ENCODE measurements around the gene MOGAT3. TPM values are rescaled to one million over a fixed set of nuclear protein-coding genes. Genes with fewer than 3 reads are reported as not detected.
A peak's percentile ranks its signal among the peaks of the same experiment; 100 is the strongest.

Gene MOGAT3
- total RNA-seq, 1 experiment from 2014 or later, result not detected

GRCh38 chr7:101169838-101170551 is 30.8 kb downstream of the MOGAT3 start:
- no peaks in the 10 kb centered on the region for H3K36me3 ChIP-seq
- peaks cover 43% of the 10 kb centered on the region for H3K4me1 ChIP-seq (replicated peaks)
- no peak overlapping the region for H3K27ac ChIP-seq
- H3K9me3 ChIP-seq (replicated peaks), result no peaks in the 10 kb centered on the region; the same call in 1 of the 2 replicates
- peaks cover 93% of the 10 kb centered on the region for H3K27me3 ChIP-seq (replicated peaks)
- peak; percentile 59 to 75 for DNase-seq (ENCODE audit: low read depth in 1 of 2, low spot score in 2 of 2)
- H3K4me3 ChIP-seq, result no peak overlapping the region

- peaks cover 4% of the 10 kb centered on the region; the same call in 1 of the 2 replicates for H3K9me3 ChIP-seq (replicated peaks)
- no peaks in the 10 kb centered on the region for H3K36me3 ChIP-seq
- peaks cover 93% of the 10 kb centered on the region for H3K27me3 ChIP-seq (replicated peaks)
- no peak overlapping the region for H3K4me3 ChIP-seq
- no peak overlapping the region for H3K27ac ChIP-seq
- DNase-seq (ENCODE audit: low read depth in 1 of 2, low spot score in 2 of 2), result peak in 1 of 2 experiments; percentile 34
- peaks cover 49% of the 10 kb centered on the region for H3K4me1 ChIP-seq (replicated peaks)
Observed at GRCh38 chr7:101169110-101169837, 31.6 kb downstream of the MOGAT3 start.

- Histone ChIP-seq H3K4me3 (no peak overlapping the region), H3K27ac (no peak overlapping the region), H3K27me3 (replicated peaks) (peaks cover 93% of the 10 kb centered on the region), H3K9me3 (replicated peaks) (peaks cover 8% of the 10 kb centered on the region; the same call in 1 of the 2 replicates), H3K4me1 (replicated peaks) (peaks cover 53% of the 10 kb centered on the region), H3K36me3 (no peaks in the 10 kb centered on the region)
- no peak for DNase-seq (ENCODE audit: low read depth in 1 of 2, low spot score in 2 of 2)
Observed at GRCh38 chr7:101168412-101169049, 32.3 kb downstream of the MOGAT3 start.

- H3K27ac ChIP-seq, result no peak overlapping the region
- no peak overlapping the region for H3K4me3 ChIP-seq
- H3K9me3 ChIP-seq (replicated peaks), result peaks cover 8% of the 10 kb centered on the region; the same call in 1 of the 2 replicates
- no peak for DNase-seq (ENCODE audit: low read depth in 1 of 2, low spot score in 2 of 2)
- no peaks in the 10 kb centered on the region for H3K36me3 ChIP-seq
- H3K4me1 ChIP-seq (replicated peaks), result peaks cover 52% of the 10 kb centered on the region
- H3K27me3 ChIP-seq (replicated peaks), result peaks cover 91% of the 10 kb centered on the region
Observed at GRCh38 chr7:101167645-101168411, 33.0 kb downstream of the MOGAT3 start.

- Histone ChIP-seq H3K4me3 (no peak overlapping the region), H3K27me3 (replicated peaks) (peaks cover 90% of the 10 kb centered on the region), H3K36me3 (no peaks in the 10 kb centered on the region), H3K27ac (no peak overlapping the region), H3K4me1 (replicated peaks) (peaks cover 48% of the 10 kb centered on the region), H3K9me3 (replicated peaks) (peaks cover 8% of the 10 kb centered on the region; the same call in 1 of the 2 replicates)
- DNase-seq (ENCODE audit: low read depth in 1 of 2, low spot score in 2 of 2), result no peak
Observed at GRCh38 chr7:101166909-101167644, 33.8 kb downstream of the MOGAT3 start.

- peaks cover 47% of the 10 kb centered on the region for H3K4me1 ChIP-seq (replicated peaks)
- no peak for DNase-seq (ENCODE audit: low read depth in 1 of 2, low spot score in 2 of 2)
- H3K4me3 ChIP-seq, result no peak overlapping the region
- H3K27ac ChIP-seq, result no peak overlapping the region
- no peaks in the 10 kb centered on the region for H3K36me3 ChIP-seq
- peaks cover 8% of the 10 kb centered on the region; the same call in 1 of the 2 replicates for H3K9me3 ChIP-seq (replicated peaks)
- peaks cover 87% of the 10 kb centered on the region for H3K27me3 ChIP-seq (replicated peaks)
Observed at GRCh38 chr7:101166648-101166908, 34.3 kb downstream of the MOGAT3 start.

GRCh38 chr7:101165958-101166647 is 34.7 kb downstream of the MOGAT3 start:
- H3K36me3 ChIP-seq, result no peaks in the 10 kb centered on the region
- no peak for DNase-seq (ENCODE audit: low read depth in 1 of 2, low spot score in 2 of 2)
- peaks cover 8% of the 10 kb centered on the region; the same call in 1 of the 2 replicates for H3K9me3 ChIP-seq (replicated peaks)
- H3K27ac ChIP-seq, result no peak overlapping the region
- H3K4me1 ChIP-seq (replicated peaks), result peaks cover 47% of the 10 kb centered on the region
- H3K4me3 ChIP-seq, result no peak overlapping the region
- H3K27me3 ChIP-seq (replicated peaks), result peaks cover 82% of the 10 kb centered on the region

- H3K27ac ChIP-seq, result no peak within 1 kb of the TSS
- peaks cover 47% of the 10 kb centered on the region for H3K4me1 ChIP-seq (replicated peaks)
- peaks cover 74% of the 10 kb centered on the region for H3K27me3 ChIP-seq (replicated peaks)
Observed at GRCh38 chr7:101165075-101165957, 35.5 kb downstream of the MOGAT3 start, which contains the start of gene VGF. Gene VGF (minus strand): TSS chr7:101165569. CDS start chr7:101164843, 726 bp downstream.

GRCh38 chr7:101164071-101164840 is 36.6 kb downstream of the MOGAT3 start:
- Histone ChIP-seq H3K4me3 (no peak overlapping the region), H3K4me1 (replicated peaks) (peaks cover 44% of the 10 kb centered on the region), H3K36me3 (peaks cover 6% of the 10 kb centered on the region), H3K27me3 (replicated peaks) (peaks cover 64% of the 10 kb centered on the region), H3K9me3 (replicated peaks) (peaks cover 8% of the 10 kb centered on the region; the same call in 1 of the 2 replicates), H3K27ac (no peak overlapping the region)
- DNase-seq (ENCODE audit: low read depth in 1 of 2, low spot score in 2 of 2), result peak; percentile 44 to 69

More at GRCh38 chr7:101165075-101165957, 35.5 kb downstream of the MOGAT3 start, which contains the start of gene VGF:
- no peak within 1 kb of the TSS for H3K4me3 ChIP-seq
- DNase-seq (ENCODE audit: low read depth in 1 of 2, low spot score in 2 of 2), result peak; percentile 91 to 92
- H3K36me3 ChIP-seq, result no peaks in the 10 kb centered on the region
- peaks cover 8% of the 10 kb centered on the region; the same call in 1 of the 2 replicates for H3K9me3 ChIP-seq (replicated peaks)

GRCh38 chr7:101163279-101164070 is 37.4 kb downstream of the MOGAT3 start:
- H3K27me3 ChIP-seq (replicated peaks), result peaks cover 56% of the 10 kb centered on the region
- no peak overlapping the region for H3K4me3 ChIP-seq
- H3K4me1 ChIP-seq (replicated peaks), result peaks cover 39% of the 10 kb centered on the region
- no peak overlapping the region for H3K27ac ChIP-seq
- DNase-seq (ENCODE audit: low read depth in 1 of 2, low spot score in 2 of 2), result no peak
- peaks cover 8% of the 10 kb centered on the region; the same call in 1 of the 2 replicates for H3K9me3 ChIP-seq (replicated peaks)
- H3K36me3 ChIP-seq, result peaks cover 12% of the 10 kb centered on the region

Measured in SJSA1 (cell line).